BLaER1 (cell line): Measurements from ENCODE around the gene APOBEC3B.
A peak's percentile ranks its signal among the peaks of the same experiment; 100 is the strongest.
"Not testable (repeated sequence)": the region's sequence is repeated elsewhere in the genome, so short reads cannot be mapped to it uniquely, and the experiment has no call there.

Experiments
- H3K27ac ChIP-seq: shearing (Covaris generic); formaldehyde crosslinking; 2 replicates; pipeline ENCODE4 v1.8.1; 2022
- H3K27me3 ChIP-seq: shearing (Covaris generic); formaldehyde crosslinking; 2 replicates; pipeline ENCODE4 v1.8.1; 2022
- H3K36me3 ChIP-seq: shearing (Covaris generic); formaldehyde crosslinking; 2 replicates; pipeline ENCODE4 v1.8.1; 2022
- H3K4me1 ChIP-seq: shearing (Covaris generic); formaldehyde crosslinking; 2 replicates; pipeline ENCODE4 v1.8.1; 2022
- H3K4me2 ChIP-seq: shearing (Covaris generic); formaldehyde crosslinking; 2 replicates; pipeline ENCODE4 v1.8.1; 2022
- H3K4me3 ChIP-seq: shearing (Covaris generic); formaldehyde crosslinking; 2 replicates; pipeline ENCODE4 v1.8.1; 2022
- H3K9ac ChIP-seq: shearing (Covaris generic); formaldehyde crosslinking; 2 replicates; pipeline ENCODE4 v1.8.1; 2022
- H3K9me3 ChIP-seq: shearing (Covaris generic); formaldehyde crosslinking; 2 replicates; pipeline ENCODE4 v1.8.1; 2022
- H4K20me1 ChIP-seq: shearing (Covaris generic); formaldehyde crosslinking; 2 replicates; pipeline ENCODE4 v1.8.1; 2022
- Cebpa-rat ChIP-seq: shearing (Covaris generic); IDR thresholded peaks from 2 replicates; pipeline ENCODE4 v1.8.1; 2022

Gene APOBEC3B

DNA sequence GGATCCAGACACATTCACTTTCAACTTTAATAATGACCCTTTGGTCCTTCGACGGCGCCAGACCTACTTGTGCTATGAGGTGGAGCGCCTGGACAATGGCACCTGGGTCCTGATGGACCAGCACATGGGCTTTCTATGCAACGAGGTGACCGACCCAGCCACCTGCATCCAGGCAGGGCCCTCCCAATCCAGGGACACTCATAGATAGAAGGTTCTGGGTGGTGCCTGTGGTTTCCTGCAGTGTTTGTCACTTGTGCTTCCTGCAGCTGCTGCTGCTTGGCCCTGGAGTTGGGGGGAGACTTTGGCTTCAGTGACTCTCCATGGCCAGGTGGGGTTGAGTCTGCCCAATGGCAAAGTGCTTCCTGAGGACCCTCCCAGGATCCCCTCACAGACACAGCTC is 7.3 kb downstream of the APOBEC3B start:
- no peak for TF ChIP-seq Cebpa-rat
- Histone ChIP-seq H3K27me3 (no peaks in the 10 kb centered on the region), H3K27ac (peak overlapping the region; percentile 74), H3K9me3 (peaks cover 5% of the 10 kb centered on the region), H4K20me1 (no peaks in the 10 kb centered on the region), H3K9ac (no peak overlapping the region), H3K36me3 (no peaks in the 10 kb centered on the region), H3K4me3 (no peak overlapping the region), H3K4me1 (peaks cover 38% of the 10 kb centered on the region), H3K4me2 (peak overlapping the region; percentile 71)

GRCh38 chr22:38992871-38993371 is 10.8 kb downstream of the APOBEC3B start:
- not testable (repeated sequence) for H3K27ac ChIP-seq, H3K36me3 ChIP-seq, H3K4me3 ChIP-seq, H3K27me3 ChIP-seq, H4K20me1 ChIP-seq, H3K9ac ChIP-seq, H3K9me3 ChIP-seq
- peaks cover 31% of the 10 kb centered on the region for H3K4me1 ChIP-seq
- H3K4me2 ChIP-seq, result peak overlapping the region; percentile 56

DNA sequence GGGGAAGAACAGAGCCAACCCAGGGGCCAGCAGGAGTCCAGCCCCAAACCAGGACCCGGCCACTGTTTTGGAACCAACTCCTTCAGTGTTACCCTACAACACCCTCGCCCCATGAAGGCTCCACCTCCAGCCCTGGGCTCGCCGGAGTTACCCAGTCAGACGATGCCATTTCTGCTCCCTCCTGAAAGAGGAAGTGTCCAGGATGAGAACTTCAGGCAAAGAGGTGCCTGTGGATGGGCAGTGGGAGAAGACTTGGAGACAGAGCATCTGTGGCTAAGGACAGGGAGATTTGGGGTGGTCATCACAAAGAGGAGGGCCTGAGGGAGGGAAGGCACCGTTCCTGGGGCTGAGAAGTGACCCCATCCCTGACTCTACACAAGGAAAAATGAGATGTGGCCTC is 14.0 kb downstream of the APOBEC3B start:
- H3K4me1 ChIP-seq, result peaks cover 9% of the 10 kb centered on the region
- H3K4me2 ChIP-seq, result no peak overlapping the region
- H3K9ac ChIP-seq, result no peak overlapping the region
- no peaks in the 10 kb centered on the region for H3K36me3 ChIP-seq
- H3K27ac ChIP-seq, result no peak overlapping the region
- H3K9me3 ChIP-seq, result peaks cover 17% of the 10 kb centered on the region; the same call in 1 of the 2 replicates
- no peak overlapping the region for H3K4me3 ChIP-seq
- no peaks in the 10 kb centered on the region for H4K20me1 ChIP-seq
- TF ChIP-seq Cebpa-rat, result no peak
- no peaks in the 10 kb centered on the region for H3K27me3 ChIP-seq

DNA sequence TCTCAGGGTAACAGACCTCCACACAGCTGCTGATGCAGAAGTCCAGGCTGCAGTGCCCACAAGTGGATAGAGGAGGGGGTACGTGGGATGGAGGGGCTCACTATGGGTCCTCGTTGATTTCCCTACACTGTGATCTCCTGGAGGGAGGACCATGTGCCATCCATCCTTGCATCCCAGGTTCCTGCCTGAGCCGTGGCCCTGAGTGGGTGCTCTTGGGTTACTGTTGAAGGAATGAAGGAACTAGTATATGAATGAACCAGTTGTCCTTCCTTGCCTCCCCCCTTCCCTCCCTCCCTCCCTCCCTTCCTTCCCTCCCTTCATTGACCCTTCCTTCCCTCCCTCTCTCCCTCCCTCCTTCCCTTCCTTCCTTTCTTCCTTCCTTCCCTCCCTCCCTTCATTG is 15.4 kb downstream of the APOBEC3B start:
- Histone ChIP-seq H3K36me3 (no peaks in the 10 kb centered on the region), H3K27ac (no peak overlapping the region), H4K20me1 (no peaks in the 10 kb centered on the region), H3K4me1 (peaks cover 13% of the 10 kb centered on the region), H3K27me3 (no peaks in the 10 kb centered on the region), H3K4me3 (no peak overlapping the region), H3K4me2 (no peak overlapping the region), H3K9me3 (peaks cover 17% of the 10 kb centered on the region; the same call in 1 of the 2 replicates), H3K9ac (no peak overlapping the region)
- TF ChIP-seq Cebpa-rat, result no peak

GRCh38 chr22:39003165-39003638 is 21.1 kb downstream of the APOBEC3B start:
- Histone ChIP-seq H3K4me1 (peaks cover 17% of the 10 kb centered on the region), H3K4me2 (peak overlapping the region; percentile 67), H3K4me3 (no peak overlapping the region), H3K27ac (no peak overlapping the region; the same call in 1 of the 2 replicates), H3K27me3 (no peaks in the 10 kb centered on the region), H3K9ac (no peak overlapping the region), H3K9me3 (peaks cover 8% of the 10 kb centered on the region; the same call in 1 of the 2 replicates), H4K20me1 (no peaks in the 10 kb centered on the region), H3K36me3 (no peaks in the 10 kb centered on the region)
- TF ChIP-seq Cebpa-rat, result no peak

GRCh38 chr22:39007177-39007576 is 25.0 kb downstream of the APOBEC3B start:
- H3K27me3 ChIP-seq, result no peaks in the 10 kb centered on the region
- no peak overlapping the region for H3K9ac ChIP-seq
- H3K4me1 ChIP-seq, result peaks cover 29% of the 10 kb centered on the region
- no peaks in the 10 kb centered on the region for H4K20me1 ChIP-seq
- H3K27ac ChIP-seq, result no peak overlapping the region
- no peak for TF ChIP-seq Cebpa-rat
- H3K36me3 ChIP-seq, result no peaks in the 10 kb centered on the region
- H3K4me3 ChIP-seq, result no peak overlapping the region
- H3K9me3 ChIP-seq, result no peaks in the 10 kb centered on the region
- H3K4me2 ChIP-seq, result no peak overlapping the region

GRCh38 chr22:39008271-39008850 is 26.2 kb downstream of the APOBEC3B start:
- H3K4me3 ChIP-seq, H3K9me3 ChIP-seq, H3K27ac ChIP-seq, H3K36me3 ChIP-seq, H3K9ac ChIP-seq, H3K27me3 ChIP-seq, H4K20me1 ChIP-seq, H3K4me2 ChIP-seq: not testable (repeated sequence)
- H3K4me1 ChIP-seq, result peaks cover 23% of the 10 kb centered on the region

GRCh38 chr22:39010946-39011345 is 28.8 kb downstream of the APOBEC3B start:
- Histone ChIP-seq H3K27me3 (no peaks in the 10 kb centered on the region), H3K4me1 (peaks cover 39% of the 10 kb centered on the region), H3K9me3 (no peaks in the 10 kb centered on the region), H3K27ac (no peak overlapping the region), H3K9ac (no peak overlapping the region), H3K4me3 (no peak overlapping the region), H3K36me3 (no peaks in the 10 kb centered on the region), H4K20me1 (no peaks in the 10 kb centered on the region), H3K4me2 (peak overlapping the region; percentile 60)
- no peak for TF ChIP-seq Cebpa-rat

- no peak overlapping the region for H3K9ac ChIP-seq
- no peak overlapping the region for H3K27ac ChIP-seq
- TF ChIP-seq Cebpa-rat, result no peak
- H3K9me3 ChIP-seq, result no peaks in the 10 kb centered on the region
- peaks cover 3% of the 10 kb centered on the region for H3K36me3 ChIP-seq
- H3K4me2 ChIP-seq, result peak overlapping the region; percentile 94; the same call in 1 of the 2 replicates
- H3K4me3 ChIP-seq, result no peak overlapping the region
- no peaks in the 10 kb centered on the region for H3K27me3 ChIP-seq
- H3K4me1 ChIP-seq, result peaks cover 39% of the 10 kb centered on the region
- H4K20me1 ChIP-seq, result no peaks in the 10 kb centered on the region
These were observed 30.7 kb downstream of the APOBEC3B start for GRCh38 chr22:39012533-39013511.

DNA sequence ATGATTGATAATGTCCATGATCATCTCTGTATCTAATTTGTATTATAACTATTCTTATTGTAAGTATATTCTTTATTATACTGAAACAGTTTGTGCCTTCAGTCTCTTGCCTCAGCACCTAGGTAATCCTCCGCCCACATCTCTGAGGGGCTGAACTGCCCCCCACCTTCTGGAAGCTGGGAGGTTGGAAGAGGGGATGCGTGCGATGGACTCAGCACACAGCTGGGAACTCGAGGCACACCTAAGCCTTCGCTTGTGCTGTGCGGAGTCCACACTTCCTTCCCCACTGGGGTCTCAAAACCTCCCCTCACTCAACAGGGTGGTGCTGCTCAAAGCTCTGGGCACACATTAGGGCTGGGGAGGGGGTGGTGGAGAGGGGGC is 31.4 kb downstream of the APOBEC3B start:
- Histone ChIP-seq H3K4me3 (peak overlapping the region; percentile 69), H3K9ac (peak overlapping the region; percentile 77)

More for the DNA sequence above, 31.4 kb downstream of the APOBEC3B start:
- not testable (repeated sequence) for H3K36me3 ChIP-seq, H4K20me1 ChIP-seq, H3K9me3 ChIP-seq, H3K27me3 ChIP-seq
- Histone ChIP-seq H3K4me2 (peak overlapping the region; percentile 94), H3K4me1 (peaks cover 39% of the 10 kb centered on the region), H3K27ac (peak overlapping the region; percentile 82)
